ENCODE measurements around the gene CHST11.
"Not testable (repeated sequence)": the region's sequence is repeated elsewhere in the genome, so short reads cannot be mapped to it uniquely, and the experiment has no call there.

CHST11 gene

GRCh38 chr12:104729610-104730446 lies 273.1 kb downstream of the CHST11 start:
- DNase-seq = no peak

DNA sequence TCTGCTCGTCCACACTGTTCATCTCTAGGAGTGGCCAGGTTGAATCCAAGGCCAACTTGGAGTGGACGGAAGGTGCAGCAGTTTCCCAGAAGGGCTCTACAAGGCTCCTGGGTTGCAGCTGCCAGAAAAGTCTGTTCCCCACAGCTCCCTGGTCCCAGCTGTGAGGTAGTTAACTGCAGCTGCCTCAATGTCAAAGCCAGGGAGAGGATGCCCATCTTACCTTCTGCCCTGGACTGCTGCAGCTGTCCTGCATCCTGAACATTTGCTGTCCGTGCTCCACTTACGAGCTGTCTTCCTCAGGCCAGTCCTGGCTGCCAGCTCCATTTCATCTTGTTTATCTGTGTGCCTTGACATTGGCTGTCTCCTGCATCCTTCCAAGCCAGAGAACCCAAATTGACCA lies 274.0 kb downstream of the CHST11 start:
- DNase-seq = no peak

DNA sequence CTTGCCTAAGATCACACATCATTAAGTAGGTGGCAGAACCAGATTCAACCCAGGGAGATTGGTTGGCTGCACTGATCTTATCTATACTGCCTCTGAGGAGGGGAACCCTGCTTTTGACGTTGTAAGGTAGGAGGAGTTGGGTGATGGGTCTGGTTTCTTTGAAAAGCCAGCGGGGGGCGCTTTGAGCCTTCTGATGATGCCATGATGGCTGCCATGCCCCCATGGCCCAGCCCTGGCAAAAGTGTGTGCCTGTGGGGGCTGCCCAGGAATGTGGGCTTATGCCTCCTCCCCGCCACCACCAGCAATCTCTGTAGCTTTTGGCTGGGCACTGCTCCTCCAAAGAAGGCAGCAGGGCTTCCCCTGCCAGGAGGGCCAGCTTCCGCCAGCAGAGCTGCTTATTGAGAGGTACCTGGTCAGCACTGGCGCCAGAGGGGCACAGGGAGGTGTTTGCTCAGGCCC lies 277.0 kb downstream of the CHST11 start:
- no peak for DNase-seq

- DNase-seq = no peak
Measured at GRCh38 chr12:104734541-104735095, 277.9 kb downstream of the CHST11 start.

GRCh38 chr12:104735801-104736200 lies 279.1 kb downstream of the CHST11 start:
- DNase-seq = no peak

GRCh38 chr12:104736307-104736706 lies 279.6 kb downstream of the CHST11 start:
- no peak for DNase-seq

DNA sequence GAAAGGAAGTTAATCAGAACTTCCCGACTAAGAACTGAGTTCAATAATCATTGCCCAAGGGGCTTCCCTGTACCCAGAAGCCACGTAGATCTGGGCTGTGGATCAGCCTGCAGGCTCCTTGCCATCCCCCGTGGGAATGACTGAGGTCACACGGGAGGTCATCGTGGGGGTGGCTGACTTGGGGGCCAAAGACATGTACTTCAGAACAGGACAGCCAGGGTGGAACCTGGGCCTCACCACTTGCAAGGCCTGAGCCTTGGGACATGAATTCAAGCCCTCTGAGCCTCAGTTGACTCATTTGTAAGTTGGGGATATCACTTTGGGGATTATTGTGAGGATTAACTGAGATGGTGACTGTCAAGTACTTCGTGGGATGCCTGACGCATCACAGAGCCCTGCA lies 280.4 kb downstream of the CHST11 start:
- DNase-seq = no peak

- no peak for DNase-seq
Measured at GRCh38 chr12:104737791-104738301, 281.1 kb downstream of the CHST11 start.

- DNase-seq = no peak
Measured at GRCh38 chr12:104738331-104738730, 281.6 kb downstream of the CHST11 start.

GRCh38 chr12:104738776-104739642 lies 282.3 kb downstream of the CHST11 start:
- DNase-seq = no peak

DNA sequence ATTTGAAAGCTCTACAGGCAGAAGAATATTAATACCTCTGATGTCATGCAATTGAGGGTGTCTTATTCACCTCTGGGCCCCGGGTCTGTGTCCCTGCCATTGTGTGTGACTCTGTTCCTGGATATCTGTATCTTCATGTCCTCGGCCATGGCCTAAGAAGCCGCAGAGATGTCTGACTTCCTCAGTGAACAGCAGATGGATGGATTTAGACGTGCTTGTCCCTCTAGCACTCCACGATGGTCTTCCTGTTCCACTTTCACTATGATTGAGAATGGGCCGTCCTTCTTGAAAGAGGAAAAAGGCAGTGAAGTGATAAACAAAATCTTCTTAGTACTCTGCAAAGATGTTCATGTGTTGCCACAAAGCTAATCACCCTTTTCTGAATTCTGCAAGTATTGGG lies 283.9 kb downstream of the CHST11 start:
- DNase-seq = no peak

DNA sequence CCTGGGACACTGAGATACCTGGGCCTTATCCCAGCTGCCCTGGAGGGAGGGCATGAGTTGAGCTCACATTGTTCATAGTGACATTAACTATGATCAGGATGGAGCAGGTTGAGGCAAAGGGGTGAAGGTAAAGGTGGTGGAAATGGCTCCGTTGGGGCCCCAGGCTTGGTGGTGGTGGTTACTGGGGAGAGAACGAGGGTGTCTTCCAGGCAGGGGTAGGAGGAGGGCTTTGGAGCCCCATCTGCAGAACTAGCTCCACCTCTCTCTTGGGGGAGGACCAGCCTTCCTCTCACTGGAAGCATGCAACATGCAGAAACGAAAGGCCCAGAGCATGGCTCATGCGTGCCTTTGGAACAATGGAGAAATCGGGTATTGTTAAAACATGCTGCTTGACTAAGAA lies 284.3 kb downstream of the CHST11 start:
- DNase-seq = no peak

GRCh38 chr12:104741497-104742367 lies 285.0 kb downstream of the CHST11 start:
- no peak for DNase-seq

DNA sequence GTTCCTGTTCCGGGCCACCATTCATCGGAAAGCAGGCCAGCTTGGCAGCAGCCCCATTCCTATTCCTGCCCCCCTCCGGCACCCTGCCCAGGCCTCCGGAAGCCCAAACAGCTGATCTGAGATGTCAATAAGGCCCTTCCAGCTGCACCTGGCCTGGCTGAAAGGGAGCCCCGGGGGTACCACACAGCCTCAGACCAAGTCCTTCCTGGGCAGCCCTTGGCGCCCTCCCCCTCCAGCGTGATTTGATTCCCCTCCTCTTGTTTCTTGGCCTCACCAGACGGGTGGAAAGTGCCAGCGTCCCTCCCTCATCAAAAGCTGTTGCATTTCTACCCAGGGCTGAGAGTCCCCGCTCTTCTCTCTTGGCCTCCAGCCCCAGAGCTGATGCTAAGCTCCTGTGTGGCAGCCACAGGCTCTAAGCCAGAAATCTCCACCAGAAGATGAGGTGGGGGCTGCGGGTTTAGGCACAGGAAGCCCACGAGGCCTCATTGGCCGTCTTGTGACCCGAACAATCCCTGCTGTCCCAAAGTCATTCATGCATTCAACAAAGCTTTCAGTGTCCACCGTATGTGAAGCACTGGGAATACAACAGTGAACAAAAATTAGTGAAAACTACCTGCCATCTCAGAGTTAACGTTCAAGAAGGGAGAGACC lies 285.9 kb downstream of the CHST11 start:
- DNase-seq = no peak

GRCh38 chr12:104743202-104743580 lies 286.4 kb downstream of the CHST11 start:
- DNase-seq = no peak

GRCh38 chr12:104743753-104744548 lies 287.2 kb downstream of the CHST11 start:
- DNase-seq = not testable (repeated sequence)

DNA sequence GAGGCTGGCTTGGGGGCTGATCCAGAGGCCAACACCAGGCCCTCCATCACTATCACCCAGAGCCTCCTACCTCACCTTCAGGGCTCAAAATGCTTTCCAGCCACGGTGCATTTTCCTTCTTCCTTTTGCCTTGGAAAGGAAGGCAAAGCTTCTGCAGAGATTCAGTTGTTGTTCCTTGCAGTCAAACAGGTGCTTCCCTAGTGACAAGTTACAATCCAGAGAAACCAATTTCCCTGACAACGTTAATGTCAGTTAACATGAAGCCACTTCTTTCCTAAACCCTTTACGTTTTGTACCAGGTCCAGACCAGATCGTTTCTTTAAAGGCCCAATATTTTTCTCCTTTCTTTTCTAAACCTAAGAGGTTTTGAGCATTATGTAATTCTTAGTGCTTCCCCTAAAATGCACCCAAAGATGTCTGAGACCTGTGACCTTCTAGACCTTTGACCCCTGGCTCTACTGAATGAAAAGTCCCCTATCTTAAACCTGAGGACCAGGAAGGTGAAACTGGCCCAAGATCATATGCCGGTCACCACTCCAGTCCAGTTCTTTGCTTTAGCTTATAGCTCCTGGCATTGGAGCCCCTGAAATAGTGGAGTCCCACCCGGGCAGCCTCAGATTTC lies 289.8 kb downstream of the CHST11 start:
- DNase-seq = no peak

DNA sequence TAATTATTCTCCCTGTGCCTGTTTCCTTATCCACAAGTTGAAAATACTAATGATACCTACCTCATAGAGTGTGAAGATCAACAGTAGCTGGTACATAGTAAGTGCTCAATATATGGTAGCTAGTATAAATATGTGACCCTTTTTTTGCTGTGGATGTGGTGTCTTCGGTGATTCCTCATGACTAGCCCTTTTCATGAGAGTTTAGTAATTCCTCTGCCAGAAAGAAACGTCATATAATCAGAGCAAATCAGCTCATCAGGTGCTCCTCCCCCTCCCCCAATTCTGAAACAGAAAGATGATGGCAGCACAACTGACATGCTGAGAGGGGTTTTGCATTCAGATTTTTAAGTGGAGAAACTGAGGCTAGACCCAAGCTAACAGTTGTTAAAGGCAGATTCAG lies 290.6 kb downstream of the CHST11 start:
- no peak for DNase-seq

- no peak for DNase-seq
Measured at GRCh38 chr12:104747955-104748354, 291.2 kb downstream of the CHST11 start.

GRCh38 chr12:104748356-104748755 lies 291.6 kb downstream of the CHST11 start:
- DNase-seq = no peak
